Mesendoderm (in vitro differentiated cells): ENCODE measurements around the gene CPT1C.

Experiments
- DNase-seq: peaks from one replicate; pipeline ENCODE4 v3.0.0; 2013
- H2AK5ac ChIP-seq: 2 replicates; pipeline ENCODE4 v1.6.1; 2013; ENCODE audit warnings: low read length, inconsistent platforms
- H2BK120ac ChIP-seq: 2 replicates; pipeline ENCODE4 v1.6.1; 2013; ENCODE audit warnings: low read depth, mild to moderate bottlenecking, low read length, moderate library complexity, mixed read lengths
- H2BK15ac ChIP-seq: replicated peaks from 2 replicates; pipeline ENCODE4 v1.6.1; 2013; ENCODE audit warnings: low read depth, mild to moderate bottlenecking, moderate library complexity
- H2BK5ac ChIP-seq: 2 replicates; pipeline ENCODE4 v1.6.1; 2013; ENCODE audit warnings: low read length, inconsistent platforms
- H3K18ac ChIP-seq: 2 replicates; pipeline ENCODE4 v1.6.1; 2013; ENCODE audit warnings: mild to moderate bottlenecking, low read length, mixed read lengths
- H3K23ac ChIP-seq: one replicate; pipeline ENCODE4 v1.6.1; 2013; ENCODE audit warnings: low read length
- H3K27ac ChIP-seq: 2 replicates; pipeline ENCODE4 v1.5.1; 2013; ENCODE audit warnings: low read depth, mild to moderate bottlenecking, inconsistent platforms, low read length, moderate library complexity
- H3K27me3 ChIP-seq: 2 replicates; pipeline ENCODE4 v1.6.1; 2013; ENCODE audit warnings: low read length, control low read depth, mild to moderate bottlenecking, inconsistent platforms; ENCODE audit not compliant: insufficient read depth, poor library complexity
- H3K36me3 ChIP-seq: 2 replicates; pipeline ENCODE4 v1.6.1; 2013; ENCODE audit warnings: low read length, inconsistent platforms; ENCODE audit not compliant: control insufficient read depth, insufficient read depth
- H3K4ac ChIP-seq: one replicate; pipeline ENCODE4 v1.6.1; 2013; ENCODE audit warnings: low read depth, mild to moderate bottlenecking, low read length, moderate library complexity
- H3K4me1 ChIP-seq: 2 replicates; pipeline ENCODE4 v1.6.1; 2013; ENCODE audit warnings: low read depth, low read length, inconsistent platforms; ENCODE audit not compliant: control insufficient read depth
- H3K4me2 ChIP-seq: 2 replicates; pipeline ENCODE4 v1.6.1; 2013; ENCODE audit warnings: low read length
- H3K4me3 ChIP-seq: 2 replicates; pipeline ENCODE4 v1.5.1; 2013; ENCODE audit warnings: mild to moderate bottlenecking, low read length
- H3K56ac ChIP-seq: one replicate; pipeline ENCODE4 v1.6.1; 2013; ENCODE audit warnings: low read length
- H3K79me1 ChIP-seq: 2 replicates; pipeline ENCODE4 v1.6.1; 2013; ENCODE audit warnings: low read length, inconsistent platforms
- H3K79me2 ChIP-seq: 2 replicates; pipeline ENCODE4 v1.6.1; 2013; ENCODE audit warnings: mild to moderate bottlenecking, low read length; ENCODE audit not compliant: control insufficient read depth, insufficient read depth
- H3K9ac ChIP-seq: 2 replicates; pipeline ENCODE4 v1.6.1; 2013; ENCODE audit warnings: low read length, inconsistent platforms
- H4K5ac ChIP-seq: one replicate; pipeline ENCODE4 v1.6.1; 2013; ENCODE audit warnings: low read length
- H4K8ac ChIP-seq: one replicate; pipeline ENCODE4 v1.6.1; 2013; ENCODE audit warnings: low read depth, mild to moderate bottlenecking, control low read depth, low read length, moderate library complexity
- WGBS: extraction: QIAGEN DNeasy Blood & Tissue Kit; methylation state at CpG from one replicate; pipeline ENCODE4 v1.1.7; 2013; ENCODE audit warnings: low lambda C conversion rate, missing lambda C conversion rate; ENCODE audit not compliant: insufficient coverage; ENCODE audit errors: extremely low coverage; 5-methylcytosine and 5-hydroxymethylcytosine counted together

CPT1C gene

GRCh38 chr19:49682274-49682673 lies 8.6 kb upstream of the CPT1C start:
- H3K4me1 ChIP-seq = peaks cover 8% of the 10 kb centered on the region
- H2BK5ac ChIP-seq = no peak overlapping the region
- no peak overlapping the region for H3K27ac ChIP-seq
- no peak overlapping the region for H3K18ac ChIP-seq
- no peak overlapping the region for H4K8ac ChIP-seq
- H3K56ac ChIP-seq = no peak overlapping the region
- H3K23ac ChIP-seq = no peak overlapping the region
- H2AK5ac ChIP-seq = no peak overlapping the region
- no peak overlapping the region for H3K4me2 ChIP-seq
- no peak overlapping the region for H2BK15ac ChIP-seq
- peaks cover 44% of the 10 kb centered on the region for H3K79me2 ChIP-seq
- no peak overlapping the region for H4K5ac ChIP-seq
- H3K4ac ChIP-seq = no peak overlapping the region
- no peak overlapping the region for H3K9ac ChIP-seq
- H3K79me1 ChIP-seq = peaks cover 23% of the 10 kb centered on the region
- peaks cover 31% of the 10 kb centered on the region for H3K36me3 ChIP-seq
- H2BK120ac ChIP-seq = no peak overlapping the region
- no peak for DNase-seq
- H3K27me3 ChIP-seq = no peaks in the 10 kb centered on the region
- WGBS = no CpG with 5 or more reads among the region's 8 CpGs
- H3K4me3 ChIP-seq = no peak overlapping the region

- H4K8ac ChIP-seq = no peak overlapping the region
- no peaks in the 10 kb centered on the region for H3K27me3 ChIP-seq
- no peak overlapping the region for H2BK5ac ChIP-seq
- peaks cover 30% of the 10 kb centered on the region for H3K79me2 ChIP-seq
- H2AK5ac ChIP-seq = no peak overlapping the region
- DNase-seq = no peak
- no peak overlapping the region for H2BK15ac ChIP-seq
- WGBS = no CpG with 5 or more reads among the region's 18 CpGs
- no peak overlapping the region for H2BK120ac ChIP-seq
- H3K18ac ChIP-seq = no peak overlapping the region
- no peak overlapping the region for H3K23ac ChIP-seq
- no peak overlapping the region for H3K4me2 ChIP-seq
- no peak overlapping the region for H3K4me3 ChIP-seq
- H3K56ac ChIP-seq = no peak overlapping the region
- H3K9ac ChIP-seq = no peak overlapping the region
- no peak overlapping the region for H3K27ac ChIP-seq
- peaks cover 8% of the 10 kb centered on the region for H3K4me1 ChIP-seq
- H3K36me3 ChIP-seq = peaks cover 31% of the 10 kb centered on the region
- no peak overlapping the region for H3K4ac ChIP-seq
- H3K79me1 ChIP-seq = peaks cover 23% of the 10 kb centered on the region
- no peak overlapping the region for H4K5ac ChIP-seq
These were observed 7.1 kb upstream of the CPT1C start for GRCh38 chr19:49683814-49684250.

GRCh38 chr19:49684251-49684982 lies 6.5 kb upstream of the CPT1C start:
- no peak overlapping the region for H4K5ac ChIP-seq
- H3K79me1 ChIP-seq = peaks cover 23% of the 10 kb centered on the region
- no peak overlapping the region for H3K56ac ChIP-seq
- no peak overlapping the region for H3K4me3 ChIP-seq
- H3K4me2 ChIP-seq = no peak overlapping the region
- peaks cover 5% of the 10 kb centered on the region for H3K4me1 ChIP-seq
- H4K8ac ChIP-seq = no peak overlapping the region
- no peaks in the 10 kb centered on the region for H3K27me3 ChIP-seq
- H3K36me3 ChIP-seq = peaks cover 31% of the 10 kb centered on the region
- peak; percentile 39 for DNase-seq
- no CpG with 5 or more reads among the region's 35 CpGs for WGBS
- no peak overlapping the region for H3K9ac ChIP-seq
- no peak overlapping the region for H2BK15ac ChIP-seq
- no peak overlapping the region for H3K4ac ChIP-seq
- H2BK120ac ChIP-seq = no peak overlapping the region
- H3K27ac ChIP-seq = no peak overlapping the region
- H3K79me2 ChIP-seq = peaks cover 25% of the 10 kb centered on the region
- H2AK5ac ChIP-seq = no peak overlapping the region
- H2BK5ac ChIP-seq = no peak overlapping the region
- H3K18ac ChIP-seq = no peak overlapping the region
- H3K23ac ChIP-seq = no peak overlapping the region

- H3K18ac ChIP-seq = no peak overlapping the region
- no peak overlapping the region for H4K8ac ChIP-seq
- no peak overlapping the region for H2BK120ac ChIP-seq
- H3K4ac ChIP-seq = no peak overlapping the region
- H2BK5ac ChIP-seq = no peak overlapping the region
- H3K23ac ChIP-seq = no peak overlapping the region
- no peak for DNase-seq
- H2AK5ac ChIP-seq = no peak overlapping the region
- no peak overlapping the region for H3K9ac ChIP-seq
- H2BK15ac ChIP-seq = no peak overlapping the region
- H3K4me3 ChIP-seq = no peak overlapping the region
- H3K27me3 ChIP-seq = no peaks in the 10 kb centered on the region
- no peak overlapping the region for H3K56ac ChIP-seq
- H3K4me2 ChIP-seq = no peak overlapping the region
- H3K36me3 ChIP-seq = peaks cover 31% of the 10 kb centered on the region
- H4K5ac ChIP-seq = no peak overlapping the region
- peaks cover 19% of the 10 kb centered on the region for H3K79me2 ChIP-seq
- no CpG with 5 or more reads among the region's 13 CpGs for WGBS
- no peak overlapping the region for H3K27ac ChIP-seq
- H3K79me1 ChIP-seq = peaks cover 23% of the 10 kb centered on the region
- H3K4me1 ChIP-seq = peaks cover 2% of the 10 kb centered on the region
These were observed 5.8 kb upstream of the CPT1C start for GRCh38 chr19:49684983-49685553.

GRCh38 chr19:49685845-49686332 lies 5.0 kb upstream of the CPT1C start:
- no peak overlapping the region for H3K56ac ChIP-seq
- no peak overlapping the region for H4K5ac ChIP-seq
- peaks cover 23% of the 10 kb centered on the region for H3K79me1 ChIP-seq
- no peak overlapping the region for H3K27ac ChIP-seq
- H4K8ac ChIP-seq = no peak overlapping the region
- no peak overlapping the region for H3K4me3 ChIP-seq
- H3K9ac ChIP-seq = no peak overlapping the region
- no peaks in the 10 kb centered on the region for H3K4me1 ChIP-seq
- no peak overlapping the region for H3K4ac ChIP-seq
- no peak overlapping the region for H3K18ac ChIP-seq
- peaks cover 30% of the 10 kb centered on the region for H3K36me3 ChIP-seq
- no peak overlapping the region for H2BK15ac ChIP-seq
- WGBS = no CpG with 5 or more reads among the region's 23 CpGs
- H3K4me2 ChIP-seq = no peak overlapping the region
- no peak overlapping the region for H2AK5ac ChIP-seq
- no peak for DNase-seq
- no peak overlapping the region for H3K23ac ChIP-seq
- H2BK120ac ChIP-seq = no peak overlapping the region
- no peak overlapping the region for H2BK5ac ChIP-seq
- peaks cover 14% of the 10 kb centered on the region for H3K79me2 ChIP-seq
- H3K27me3 ChIP-seq = no peaks in the 10 kb centered on the region
